ENCODE data around the gene PSME3IP1.

DNA sequence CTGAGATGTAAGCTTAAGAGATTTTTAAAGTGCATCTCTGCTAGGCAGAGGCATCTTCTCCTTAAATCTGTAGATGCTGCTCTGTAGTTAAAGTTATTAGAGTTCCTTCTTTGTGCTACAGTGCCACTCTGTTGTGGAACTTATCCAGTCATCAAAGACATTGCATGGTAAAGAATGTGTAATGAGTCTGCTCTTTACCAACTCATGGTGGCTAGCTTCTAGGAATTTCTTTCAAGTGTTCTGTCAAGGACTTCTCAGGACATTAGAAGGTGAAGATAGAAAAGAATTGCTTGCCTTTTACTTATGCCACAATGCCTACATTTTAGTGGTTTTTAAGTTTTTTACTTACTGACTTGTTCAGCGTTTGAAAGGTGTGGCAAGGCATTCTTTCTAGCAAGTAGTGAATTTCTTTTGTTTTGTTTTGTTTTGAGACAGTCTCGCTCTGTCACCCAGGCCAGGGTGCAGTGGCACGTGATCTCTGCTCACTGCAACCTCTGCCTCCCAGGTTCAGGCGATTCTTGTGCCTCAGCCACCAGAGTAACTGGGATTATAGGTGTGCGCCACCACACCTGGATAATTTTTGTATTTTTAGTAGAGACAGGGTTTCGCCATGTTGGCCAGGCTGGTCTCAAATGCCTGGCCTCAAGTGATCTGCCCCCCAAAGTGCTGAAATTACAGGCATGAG, 39.0 kb upstream of the PSME3IP1 start:
- TF ChIP-seq POLR2AphosphoS5 (IDR thresholded peaks at IDR 0.05; ENCODE audit: low read depth, low read length) (no peak), TAF1 (IDR thresholded peaks at IDR 0.05; ENCODE audit: borderline replicate concordance, insufficient read depth, low read length) (no peak), SIN3A (IDR thresholded peaks at IDR 0.05; ENCODE audit: borderline replicate concordance, insufficient read depth, low read length) (no peak)
- TF ChIP-seq, protein P1, sequence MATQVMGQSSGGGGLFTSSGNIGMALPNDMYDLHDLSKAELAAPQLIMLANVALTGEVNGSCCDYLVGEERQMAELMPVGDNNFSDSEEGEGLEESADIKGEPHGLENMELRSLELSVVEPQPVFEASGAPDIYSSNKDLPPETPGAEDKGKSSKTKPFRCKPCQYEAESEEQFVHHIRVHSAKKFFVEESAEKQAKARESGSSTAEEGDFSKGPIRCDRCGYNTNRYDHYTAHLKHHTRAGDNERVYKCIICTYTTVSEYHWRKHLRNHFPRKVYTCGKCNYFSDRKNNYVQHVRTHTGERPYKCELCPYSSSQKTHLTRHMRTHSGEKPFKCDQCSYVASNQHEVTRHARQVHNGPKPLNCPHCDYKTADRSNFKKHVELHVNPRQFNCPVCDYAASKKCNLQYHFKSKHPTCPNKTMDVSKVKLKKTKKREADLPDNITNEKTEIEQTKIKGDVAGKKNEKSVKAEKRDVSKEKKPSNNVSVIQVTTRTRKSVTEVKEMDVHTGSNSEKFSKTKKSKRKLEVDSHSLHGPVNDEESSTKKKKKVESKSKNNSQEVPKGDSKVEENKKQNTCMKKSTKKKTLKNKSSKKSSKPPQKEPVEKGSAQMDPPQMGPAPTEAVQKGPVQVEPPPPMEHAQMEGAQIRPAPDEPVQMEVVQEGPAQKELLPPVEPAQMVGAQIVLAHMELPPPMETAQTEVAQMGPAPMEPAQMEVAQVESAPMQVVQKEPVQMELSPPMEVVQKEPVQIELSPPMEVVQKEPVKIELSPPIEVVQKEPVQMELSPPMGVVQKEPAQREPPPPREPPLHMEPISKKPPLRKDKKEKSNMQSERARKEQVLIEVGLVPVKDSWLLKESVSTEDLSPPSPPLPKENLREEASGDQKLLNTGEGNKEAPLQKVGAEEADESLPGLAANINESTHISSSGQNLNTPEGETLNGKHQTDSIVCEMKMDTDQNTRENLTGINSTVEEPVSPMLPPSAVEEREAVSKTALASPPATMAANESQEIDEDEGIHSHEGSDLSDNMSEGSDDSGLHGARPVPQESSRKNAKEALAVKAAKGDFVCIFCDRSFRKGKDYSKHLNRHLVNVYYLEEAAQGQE (IDR thresholded peaks at IDR 0.05; ENCODE audit: insufficient read depth in 1 of 2, low read depth in 2 of 2, low read length in 2 of 2) = no peak

Data from PFSK-1 (cell line).